ENCODE measurements around the gene ITGB1. TPM values are rescaled to one million over a fixed set of nuclear protein-coding genes. Genes with fewer than 3 reads are reported as not detected.
"Not testable (repeated sequence)": the region's sequence is repeated elsewhere in the genome, so short reads cannot be mapped to it uniquely, and the experiment has no call there.

ITGB1 gene
- total RNA-seq, 1 experiment from 2014 or later, result 223 TPM

- Histone ChIP-seq H3K4ac (ENCODE audit: low read depth, low read length) (no peak overlapping the region), H3K9ac (ENCODE audit: extremely low read depth, insufficient read length, low read length) (no peak overlapping the region), H2BK120ac (ENCODE audit: low read depth, low read length, poor library complexity, severe bottlenecking) (no peak overlapping the region), H3K79me1 (ENCODE audit: insufficient read depth, low read depth, low read length, poor library complexity, severe bottlenecking) (no peaks in the 10 kb centered on the region), H3K23ac (ENCODE audit: insufficient read length, low read depth, low read length) (no peak overlapping the region), H3T11ph (ENCODE audit: low read length) (no peak overlapping the region), H3K27ac (ENCODE audit: insufficient read length, low read depth, low read length) (no peak overlapping the region), H3K79me2 (ENCODE audit: insufficient read depth, low read length) (peaks cover 3% of the 10 kb centered on the region; the same call in 1 of the 2 replicates), H3K14ac (ENCODE audit: insufficient read depth, low read length) (no peak overlapping the region), H3K27me3 (ENCODE audit: insufficient read depth, low read length) (no peaks in the 10 kb centered on the region), H2AK5ac (ENCODE audit: insufficient read length, low read length) (no peak overlapping the region), H2BK15ac (ENCODE audit: low read depth, low read length) (no peak overlapping the region), H3K4me2 (ENCODE audit: insufficient read depth, insufficient read length, low read length) (no peak overlapping the region), H4K5ac (ENCODE audit: insufficient read length, low read depth, low read length) (no peak overlapping the region), H3K9me3 (ENCODE audit: control insufficient read depth, low read depth, low read length) (no peaks in the 10 kb centered on the region), H2AFZ (ENCODE audit: low read length) (no peak overlapping the region), H3K18ac (ENCODE audit: insufficient read length, low read depth, low read length) (no peak overlapping the region), H3K56ac (ENCODE audit: insufficient read length, low read depth, low read length) (no peak overlapping the region), H4K91ac (ENCODE audit: insufficient read length, low read depth, low read length) (no peak overlapping the region), H4K8ac (replicated peaks; ENCODE audit: insufficient read length, low read depth, low read length) (no peak overlapping the region), H2BK12ac (ENCODE audit: insufficient read length, low read depth, low read length) (no peak overlapping the region), H3K4me1 (ENCODE audit: insufficient read depth, low read length) (no peaks in the 10 kb centered on the region), H2BK20ac (ENCODE audit: low read depth, low read length, poor library complexity, severe bottlenecking) (no peak overlapping the region), H4K20me1 (ENCODE audit: control insufficient read depth, insufficient read depth, insufficient read length) (no peaks in the 10 kb centered on the region), H2BK5ac (ENCODE audit: insufficient read length, low read length) (no peak overlapping the region), H3K23me2 (ENCODE audit: insufficient read length, low read depth, low read length, poor library complexity, severe bottlenecking) (no peaks in the 10 kb centered on the region)
- no peak for DNase-seq
- Mint-ChIP-seq H3K4me3 (no peak overlapping the region), H3K27ac (no peak overlapping the region), H3K36me3 (ENCODE audit: insufficient read depth in 1 of 3, low read depth in 3 of 3) (peaks cover 62 to 88% (median 77%) of the 10 kb centered on the region in 3 experiments), H3K4me1 (no peaks in the 10 kb centered on the region), H3K27me3 (ENCODE audit: low read depth) (no peaks in the 10 kb centered on the region), H3K9me3 (peaks cover 5 to 10% of the 10 kb centered on the region in 2 experiments; a peak in 3 of 5 replicates)
- no CpG with 5 or more reads among the region's 2 CpGs for WGBS (ENCODE audit: extremely low coverage, insufficient read length, low lambda C conversion rate)
- TF ChIP-seq CTCF (conservative IDR thresholded peaks at IDR 0.05), result no peak
Observed at GRCh38 chr10:32922170-32922569, 35.9 kb downstream of the ITGB1 start.

- H4K5ac ChIP-seq (ENCODE audit: insufficient read length, low read depth, low read length); H3K4me2 ChIP-seq (ENCODE audit: insufficient read depth, insufficient read length, low read length); H3K9ac ChIP-seq (ENCODE audit: extremely low read depth, insufficient read length, low read length); H2AK5ac ChIP-seq (ENCODE audit: insufficient read length, low read length); H3K4ac ChIP-seq (ENCODE audit: low read depth, low read length); H3K27me3 ChIP-seq (ENCODE audit: insufficient read depth, low read length); H3K18ac ChIP-seq (ENCODE audit: insufficient read length, low read depth, low read length); H3K56ac ChIP-seq (ENCODE audit: insufficient read length, low read depth, low read length); H3T11ph ChIP-seq (ENCODE audit: low read length); H3K23me2 ChIP-seq (ENCODE audit: insufficient read length, low read depth, low read length, poor library complexity, severe bottlenecking); H3K79me2 ChIP-seq (ENCODE audit: insufficient read depth, low read length); H4K91ac ChIP-seq (ENCODE audit: insufficient read length, low read depth, low read length); H4K8ac ChIP-seq (replicated peaks; ENCODE audit: insufficient read length, low read depth, low read length); H2AFZ ChIP-seq (ENCODE audit: low read length); H3K27ac Mint-ChIP-seq; H3K27ac ChIP-seq (ENCODE audit: insufficient read length, low read depth, low read length); H3K79me1 ChIP-seq (ENCODE audit: insufficient read depth, low read depth, low read length, poor library complexity, severe bottlenecking); H3K4me1 ChIP-seq (ENCODE audit: insufficient read depth, low read length); H3K23ac ChIP-seq (ENCODE audit: insufficient read length, low read depth, low read length); H4K20me1 ChIP-seq (ENCODE audit: control insufficient read depth, insufficient read depth, insufficient read length); H3K14ac ChIP-seq (ENCODE audit: insufficient read depth, low read length); H2BK120ac ChIP-seq (ENCODE audit: low read depth, low read length, poor library complexity, severe bottlenecking); DNase-seq; H2BK5ac ChIP-seq (ENCODE audit: insufficient read length, low read length); H3K9me3 Mint-ChIP-seq; H2BK20ac ChIP-seq (ENCODE audit: low read depth, low read length, poor library complexity, severe bottlenecking); H3K9me3 ChIP-seq (ENCODE audit: control insufficient read depth, low read depth, low read length); H3K27me3 Mint-ChIP-seq (ENCODE audit: low read depth); H2BK12ac ChIP-seq (ENCODE audit: insufficient read length, low read depth, low read length); H2BK15ac ChIP-seq (ENCODE audit: low read depth, low read length); H3K4me1 Mint-ChIP-seq; H3K4me3 Mint-ChIP-seq: not testable (repeated sequence)
- H3K36me3 Mint-ChIP-seq (ENCODE audit: insufficient read depth in 1 of 3, low read depth in 3 of 3), result peaks cover 71 to 85% (median 82%) of the 10 kb centered on the region in 3 experiments
- WGBS (ENCODE audit: extremely low coverage, insufficient read length, low lambda C conversion rate), result no CpG with 5 or more reads among the region's 5 CpGs
Observed at GRCh38 chr10:32917817-32918216, 40.2 kb downstream of the ITGB1 start.

Data from H9 (cell line).